Measurements from ENCODE around the gene OGFOD3.

GRCh38 chr17:82440469-82440981, 22.1 kb upstream of the OGFOD3 start:
- no peak for TF ChIP-seq CTCF (IDR thresholded peaks at IDR 0.05)
- no peak for TF ChIP-seq POLR2A (IDR thresholded peaks at IDR 0.05)
- no peak for TF ChIP-seq POLR2AphosphoS5 (IDR thresholded peaks at IDR 0.05)

All from suprapubic skin (tissue), 4 donors.